WTC11 (cell line): ENCODE data around the gene CBY1.

Experiments used
- ERG ChIP-seq: fragments of 250-450 bp; sonication (Bioruptor Pico); IDR thresholded peaks from 2 replicates; pipeline ENCODE4 v1.8.0; 2021; ENCODE audit warnings: mild to moderate bottlenecking
- FOXP4 ChIP-seq: sonication (generic); formaldehyde crosslinking; IDR thresholded peaks from 2 replicates; pipeline ENCODE4 v1.8.0; 2022; ENCODE audit warnings: mild to moderate bottlenecking, missing genetic modification reagents
- HMGXB4 ChIP-seq: sonication (generic); formaldehyde crosslinking; IDR thresholded peaks from 2 replicates; pipeline ENCODE4 v1.8.1; 2023; ENCODE audit warnings: mild to moderate bottlenecking, moderate library complexity, missing genetic modification reagents
- USF2 ChIP-seq: sonication (generic); formaldehyde crosslinking; IDR thresholded peaks from 2 replicates; pipeline ENCODE4 v1.8.1; 2023; ENCODE audit warnings: mild to moderate bottlenecking, missing genetic modification reagents, moderate library complexity
- TF ChIP-seq, protein P1 (sequence below): fragments of 200-600 bp; IDR thresholded peaks from 2 replicates; pipeline ENCODE4 v1.8.0; 2022; ENCODE audit warnings: antibody characterized with exemption
- TF ChIP-seq, protein P2 (sequence below): sonication (generic); formaldehyde crosslinking; IDR thresholded peaks from 2 replicates; pipeline ENCODE4 v1.8.1; 2023; ENCODE audit warnings: mild to moderate bottlenecking, missing genetic modification reagents, moderate library complexity
- TF ChIP-seq, protein P3 (sequence below): sonication (generic); formaldehyde crosslinking; IDR thresholded peaks from 2 replicates; pipeline ENCODE4 v1.8.1; 2022; ENCODE audit warnings: low read depth, missing genetic modification reagents, borderline replicate concordance

GRCh38 chr22:38715176-38715764 lies 58.8 kb downstream of the CBY1 start:
- TF ChIP-seq, protein P1, sequence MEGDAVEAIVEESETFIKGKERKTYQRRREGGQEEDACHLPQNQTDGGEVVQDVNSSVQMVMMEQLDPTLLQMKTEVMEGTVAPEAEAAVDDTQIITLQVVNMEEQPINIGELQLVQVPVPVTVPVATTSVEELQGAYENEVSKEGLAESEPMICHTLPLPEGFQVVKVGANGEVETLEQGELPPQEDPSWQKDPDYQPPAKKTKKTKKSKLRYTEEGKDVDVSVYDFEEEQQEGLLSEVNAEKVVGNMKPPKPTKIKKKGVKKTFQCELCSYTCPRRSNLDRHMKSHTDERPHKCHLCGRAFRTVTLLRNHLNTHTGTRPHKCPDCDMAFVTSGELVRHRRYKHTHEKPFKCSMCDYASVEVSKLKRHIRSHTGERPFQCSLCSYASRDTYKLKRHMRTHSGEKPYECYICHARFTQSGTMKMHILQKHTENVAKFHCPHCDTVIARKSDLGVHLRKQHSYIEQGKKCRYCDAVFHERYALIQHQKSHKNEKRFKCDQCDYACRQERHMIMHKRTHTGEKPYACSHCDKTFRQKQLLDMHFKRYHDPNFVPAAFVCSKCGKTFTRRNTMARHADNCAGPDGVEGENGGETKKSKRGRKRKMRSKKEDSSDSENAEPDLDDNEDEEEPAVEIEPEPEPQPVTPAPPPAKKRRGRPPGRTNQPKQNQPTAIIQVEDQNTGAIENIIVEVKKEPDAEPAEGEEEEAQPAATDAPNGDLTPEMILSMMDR = no peak
- TF ChIP-seq, protein P2, sequence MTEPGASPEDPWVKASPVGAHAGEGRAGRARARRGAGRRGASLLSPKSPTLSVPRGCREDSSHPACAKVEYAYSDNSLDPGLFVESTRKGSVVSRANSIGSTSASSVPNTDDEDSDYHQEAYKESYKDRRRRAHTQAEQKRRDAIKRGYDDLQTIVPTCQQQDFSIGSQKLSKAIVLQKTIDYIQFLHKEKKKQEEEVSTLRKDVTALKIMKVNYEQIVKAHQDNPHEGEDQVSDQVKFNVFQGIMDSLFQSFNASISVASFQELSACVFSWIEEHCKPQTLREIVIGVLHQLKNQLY (CRISPR knock-in tag) = no peak
- TF ChIP-seq FOXP4 = no peak
- TF ChIP-seq ERG (CRISPR knock-in tag) = no peak
- TF ChIP-seq HMGXB4 (CRISPR knock-in tag) = no peak
- TF ChIP-seq, protein P3, sequence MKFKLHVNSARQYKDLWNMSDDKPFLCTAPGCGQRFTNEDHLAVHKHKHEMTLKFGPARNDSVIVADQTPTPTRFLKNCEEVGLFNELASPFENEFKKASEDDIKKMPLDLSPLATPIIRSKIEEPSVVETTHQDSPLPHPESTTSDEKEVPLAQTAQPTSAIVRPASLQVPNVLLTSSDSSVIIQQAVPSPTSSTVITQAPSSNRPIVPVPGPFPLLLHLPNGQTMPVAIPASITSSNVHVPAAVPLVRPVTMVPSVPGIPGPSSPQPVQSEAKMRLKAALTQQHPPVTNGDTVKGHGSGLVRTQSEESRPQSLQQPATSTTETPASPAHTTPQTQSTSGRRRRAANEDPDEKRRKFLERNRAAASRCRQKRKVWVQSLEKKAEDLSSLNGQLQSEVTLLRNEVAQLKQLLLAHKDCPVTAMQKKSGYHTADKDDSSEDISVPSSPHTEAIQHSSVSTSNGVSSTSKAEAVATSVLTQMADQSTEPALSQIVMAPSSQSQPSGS (CRISPR knock-in tag) = no peak
- no peak for TF ChIP-seq USF2
